IMR-90 (cell line): ENCODE measurements around the gene ZDHHC4. TPM values are rescaled to one million over a fixed set of nuclear protein-coding genes. Genes with fewer than 3 reads are reported as not detected.

ENCODE experiments used
- ATAC-seq: fragments of 200-7000 bp; cut with Tn5 transposase; 2 replicates; pipeline ENCODE4 v1.9.1; 2020; ENCODE audit warnings: low read depth, mild to moderate bottlenecking, moderate library complexity
- BruUV-seq: library from RNA; stranded (reverse); fragments of 400-500 nt; replicated peaks from 2 replicates; lab custom pipeline; 2021; lab: Mats Ljungman, UMichigan
- CTCF ChIA-PET: fragments of 300-600 bp; formaldehyde crosslinking; extraction: SDS; loops from one replicate; lab custom pipeline; 2021; ENCODE audit warnings: antibody characterized with exemption; lab: Yijun Ruan, JAX
- POLR2A ChIA-PET: fragments of 300-600 bp; sonication (Branson Sonifier 250); formaldehyde crosslinking; loops from one replicate; lab custom pipeline; 2022; ENCODE audit warnings: antibody characterized with exemption; ENCODE audit not compliant: unreplicated experiment; lab: Charles Lee
- DNase-seq: peaks from one replicate; pipeline ENCODE4 v3.0.0; 2013
- H2AFZ ChIP-seq: replicated peaks from 2 replicates; pipeline ENCODE3; 2013; ENCODE audit warnings: low read length, mild to moderate bottlenecking; ENCODE audit not compliant: poor library complexity
- H2AK5ac ChIP-seq: 2 replicates; pipeline ENCODE4 v1.6.1; 2013; ENCODE audit warnings: low read depth, low read length, inconsistent platforms
- H2AK9ac ChIP-seq: replicated peaks from 2 replicates; pipeline ENCODE3; 2013; ENCODE audit warnings: mild to moderate bottlenecking, low read depth, low read length, moderate library complexity; ENCODE audit not compliant: poor library complexity
- H2BK120ac ChIP-seq: 2 replicates; pipeline ENCODE4 v1.6.1; 2013; ENCODE audit warnings: low read depth, low read length, inconsistent platforms
- H2BK15ac ChIP-seq: 3 replicates; pipeline ENCODE4 v1.6.1; 2013; ENCODE audit warnings: low read depth, low read length, inconsistent platforms
- H2BK20ac ChIP-seq: 2 replicates; pipeline ENCODE4 v1.6.1; 2013; ENCODE audit warnings: low read depth, mild to moderate bottlenecking, inconsistent platforms, low read length, moderate library complexity
- H2BK5ac ChIP-seq: 2 replicates; pipeline ENCODE4 v1.6.1; 2013; ENCODE audit warnings: mild to moderate bottlenecking, low read depth, low read length, inconsistent platforms; ENCODE audit not compliant: poor library complexity, severe bottlenecking
- H3K14ac ChIP-seq: replicated peaks from 2 replicates; pipeline ENCODE4 v1.6.1; 2013; ENCODE audit warnings: low read depth, low read length, inconsistent platforms
- H3K18ac ChIP-seq: 2 replicates; pipeline ENCODE4 v1.6.1; 2013; ENCODE audit warnings: low read depth, low read length, control low read depth
- H3K23ac ChIP-seq: 2 replicates; pipeline ENCODE4 v1.6.1; 2013; ENCODE audit warnings: low read depth, low read length, inconsistent platforms
- H3K27ac ChIP-seq: 2 replicates; pipeline ENCODE4 v1.5.1; 2013; ENCODE audit warnings: mild to moderate bottlenecking, control low read depth, low read length; ENCODE audit not compliant: insufficient read depth
- H3K27me3 ChIP-seq: 2 replicates; pipeline ENCODE4 v1.6.1; 2013; ENCODE audit warnings: low read length; ENCODE audit not compliant: control insufficient read depth, insufficient read depth
- H3K36me3 ChIP-seq: 2 replicates; pipeline ENCODE4 v1.6.1; 2013; ENCODE audit warnings: low read length, mixed read lengths; ENCODE audit not compliant: control insufficient read depth, insufficient read depth
- H3K4ac ChIP-seq: 2 replicates; pipeline ENCODE4 v1.6.1; 2013; ENCODE audit warnings: low read depth, low read length, inconsistent platforms
- H3K4me1 ChIP-seq: 2 replicates; pipeline ENCODE4 v1.6.1; 2013; ENCODE audit warnings: low read length, mixed read lengths; ENCODE audit not compliant: control insufficient read depth, insufficient read depth
- H3K4me2 ChIP-seq: 2 replicates; pipeline ENCODE4 v1.6.1; 2013; ENCODE audit warnings: low read depth, mild to moderate bottlenecking, control low read depth, low read length, moderate library complexity
- H3K4me3 ChIP-seq: 2 replicates; pipeline ENCODE4 v1.5.1; 2013; ENCODE audit warnings: low read depth, mild to moderate bottlenecking, control low read depth, low read length, moderate library complexity; ENCODE audit not compliant: insufficient read depth
- H3K56ac ChIP-seq: 2 replicates; pipeline ENCODE4 v1.6.1; 2013; ENCODE audit warnings: low read length, inconsistent platforms; ENCODE audit not compliant: insufficient read depth; ENCODE audit errors: extremely low read depth
- H3K79me1 ChIP-seq, 2 experiments: 2 replicates each; pipeline ENCODE4 v1.6.1; 2013; ENCODE audit warnings: low read length in 2 of 2, inconsistent platforms in 1 of 2, low read depth in 1 of 2
- H3K9ac ChIP-seq: 2 replicates; pipeline ENCODE4 v1.6.1; 2013; ENCODE audit warnings: low read depth, low read length, control low read depth
- H3K9me1 ChIP-seq: 2 replicates; pipeline ENCODE4 v1.6.1; 2013; ENCODE audit warnings: low read length, inconsistent platforms; ENCODE audit not compliant: insufficient read depth
- H3K9me3 ChIP-seq: 2 replicates; pipeline ENCODE4 v1.6.1; 2013; ENCODE audit warnings: low read length; ENCODE audit not compliant: control insufficient read depth, insufficient read depth
- H4K20me1 ChIP-seq: 2 replicates; pipeline ENCODE4 v1.6.1; 2013; ENCODE audit warnings: low read length, inconsistent platforms; ENCODE audit not compliant: insufficient read depth
- H4K5ac ChIP-seq: 2 replicates; pipeline ENCODE4 v1.6.1; 2013; ENCODE audit warnings: mild to moderate bottlenecking, low read depth, low read length, control low read depth
- H4K8ac ChIP-seq, 2 experiments: 2 replicates each; pipeline ENCODE4 v1.6.1; 2013; ENCODE audit warnings: low read depth in 2 of 2, low read length in 2 of 2, control low read depth in 1 of 2, inconsistent platforms in 1 of 2
- H4K91ac ChIP-seq: 2 replicates; pipeline ENCODE4 v1.6.1; 2013; ENCODE audit warnings: low read depth, low read length, inconsistent platforms; ENCODE audit not compliant: insufficient read depth
- CEBPB ChIP-seq: IDR thresholded peaks from 2 replicates; pipeline ENCODE4 v1.6.1; 2012; ENCODE audit warnings: low read depth, low read length, improper control_type of control experiment
- CHD1 ChIP-seq: IDR thresholded peaks from 2 replicates; pipeline ENCODE4 v1.6.1; 2012; ENCODE audit warnings: low read depth, low read length, improper control_type of control experiment
- ELK1 ChIP-seq: fragments of 150-350 bp; IDR thresholded peaks from 2 replicates; pipeline ENCODE4 v1.6.1; 2016; ENCODE audit warnings: low read depth, mild to moderate bottlenecking, low read length, moderate library complexity, borderline replicate concordance
- FOS ChIP-seq: fragments of 150-350 bp; IDR thresholded peaks from 2 replicates; pipeline ENCODE4 v1.6.1; 2016; ENCODE audit warnings: low read depth, low read length
- MAFK ChIP-seq: IDR thresholded peaks from 2 replicates; pipeline ENCODE4 v1.6.1; 2012; ENCODE audit warnings: low read depth, low read length, improper control_type of control experiment
- MAZ ChIP-seq: IDR thresholded peaks from 2 replicates; pipeline ENCODE4 v1.6.1; 2012; ENCODE audit warnings: low read depth, mild to moderate bottlenecking, low read length, improper control_type of control experiment, moderate library complexity, borderline replicate concordance
- MXI1 ChIP-seq: IDR thresholded peaks from 2 replicates; pipeline ENCODE4 v1.6.1; 2012; ENCODE audit warnings: low read depth, mild to moderate bottlenecking, low read length, moderate library complexity, borderline replicate concordance
- NFE2L2 ChIP-seq: fragments of 150-350 bp; IDR thresholded peaks from 2 replicates; pipeline ENCODE4 v1.6.1; 2016; ENCODE audit warnings: low read depth, mild to moderate bottlenecking, low read length
- RAD21 ChIP-seq: IDR thresholded peaks from 2 replicates; pipeline ENCODE4 v1.6.1; 2012; ENCODE audit warnings: low read length, improper control_type of control experiment
- RCOR1 ChIP-seq: IDR thresholded peaks from 2 replicates; pipeline ENCODE4 v1.6.1; 2012; ENCODE audit warnings: mild to moderate bottlenecking, low read length, improper control_type of control experiment; ENCODE audit not compliant: insufficient replicate concordance
- RFX5 ChIP-seq: IDR thresholded peaks from 2 replicates; pipeline ENCODE4 v1.8.0; 2012; ENCODE audit warnings: low read depth, mild to moderate bottlenecking, low read length, moderate library complexity
- SMC3 ChIP-seq: fragments of 150-350 bp; IDR thresholded peaks from 2 replicates; pipeline ENCODE4 v1.6.1; 2016; ENCODE audit warnings: low read depth, mild to moderate bottlenecking, antibody characterized with exemption, low read length, moderate library complexity
- USF2 ChIP-seq: fragments of 150-350 bp; IDR thresholded peaks from 2 replicates; pipeline ENCODE4 v1.6.1; 2017; ENCODE audit warnings: mild to moderate bottlenecking, antibody characterized with exemption, low read length, low read depth
- WGBS, 2 experiments: methylation state at CpG; one replicate each; pipeline versions ENCODE4 v1.1.5 to v1.1.7; 2013; ENCODE audit warnings: missing lambda C conversion rate in 2 of 2; ENCODE audit not compliant: insufficient read length in 1 of 2; ENCODE audit errors: extremely low coverage in 2 of 2; 5-methylcytosine and 5-hydroxymethylcytosine counted together
- dilution Hi-C: fragments of 300-500 bp; cut with HindIII; formaldehyde crosslinking; loops from one replicate; pipeline ENCODE4 v1.14.3; 2018; ENCODE audit warnings: low sequenced_read_pairs; ENCODE audit not compliant: unreplicated experiment
- in situ Hi-C: fragments of 300-500 bp; cut with MboI; formaldehyde crosslinking; loops from 3 replicates; pipeline ENCODE4 v1.14.3; 2019; ENCODE audit warnings: low sequenced_read_pairs, inconsistent platforms, mixed read lengths
- intact Hi-C: fragments of 100-400 bp; cut with micrococcal nuclease; formaldehyde crosslinking; loops from 2 replicates; pipeline ENCODE4 v1.10.0; 2022
- polyA plus RNA-seq, 3 experiments: library from polyadenylated mRNA; depleted of rRNA; stranded (reverse); fragments of >200 nt; gene quantifications; 2 replicates each; pipeline ENCODE4 v1.2.3, GENCODE V29; 2012; ENCODE audit warnings: low replicate concordance in 1 of 3
- total RNA-seq: library from RNA; depleted of rRNA; stranded (reverse); fragments of >200 nt; gene quantifications from 2 replicates; pipeline ENCODE4 v1.2.3, GENCODE V29; 2012

ZDHHC4 gene
- total and polyA plus RNA-seq, 2 of the 4 experiments (the other 2 are of a cell fraction) = 43.9 to 58.3 TPM

GRCh38 chr7:6600093-6600492 lies 22.8 kb downstream of the ZDHHC4 start:
- H3K4me1 ChIP-seq = no peaks in the 10 kb centered on the region
- no peaks in the 10 kb centered on the region; the same call in 1 of the 2 replicates for H3K9me1 ChIP-seq
- H3K27ac ChIP-seq = no peak overlapping the region
- H3K27me3 ChIP-seq = no peaks in the 10 kb centered on the region
- no peak overlapping the region for H2BK20ac ChIP-seq
- no peak for ATAC-seq
- no CpG with 5 or more reads among the region's 15 CpGs for WGBS, 2 experiments
- H3K79me1 ChIP-seq = peaks cover 3 to 9% of the 10 kb centered on the region in 2 experiments; a peak in 2 of 4 replicates
- H4K5ac ChIP-seq = no peak overlapping the region
- H2AK9ac ChIP-seq = no peak overlapping the region
- H2AFZ ChIP-seq = no peak overlapping the region
- dilution Hi-C loops (no loop called here), in situ Hi-C loops (no loop called here), intact Hi-C loops (no loop called here)
- no peak overlapping the region for H3K4me2 ChIP-seq
- H4K20me1 ChIP-seq = peaks cover 8% of the 10 kb centered on the region; the same call in 1 of the 2 replicates
- H3K36me3 ChIP-seq = peaks cover 56% of the 10 kb centered on the region
- no peak overlapping the region for H4K8ac ChIP-seq
- no peak overlapping the region for H3K9ac ChIP-seq
- no peak overlapping the region for H3K23ac ChIP-seq
- no peak overlapping the region for H3K4ac ChIP-seq
- no peak for DNase-seq
- no peak overlapping the region for H3K14ac ChIP-seq
- CTCF ChIA-PET = interaction anchor here (1.4 kb wide), 1 partner anchor 84 kb away, joined by 3 read pairs; no protein-coding TSS in a partner anchor
- no peak overlapping the region for H2AK5ac ChIP-seq
- no peak overlapping the region for H2BK5ac ChIP-seq
- TF ChIP-seq RAD21 = no peak
- TF ChIP-seq USF2 = no peak
- TF ChIP-seq ELK1 = no peak
- no peak for TF ChIP-seq FOS
- TF ChIP-seq MAZ = no peak
- no peak for TF ChIP-seq MXI1
- no peak for TF ChIP-seq CEBPB
- no peak for TF ChIP-seq SMC3
- no peak for TF ChIP-seq NFE2L2
- no peak for TF ChIP-seq CHD1
- no peak for TF ChIP-seq RCOR1
- TF ChIP-seq MAFK = no peak
- no peak for TF ChIP-seq RFX5
- no peak overlapping the region for H3K56ac ChIP-seq
- H3K9me3 ChIP-seq = no peaks in the 10 kb centered on the region
- H3K18ac ChIP-seq = no peak overlapping the region
- H2BK15ac ChIP-seq = no peak overlapping the region
- H2BK120ac ChIP-seq = no peak overlapping the region
- no peak overlapping the region for H3K4me3 ChIP-seq
- H4K91ac ChIP-seq = no peak overlapping the region
- POLR2A ChIA-PET = interaction anchor here (0.5 kb wide), 1 partner anchor 16 kb away, joined by 5 read pairs; no protein-coding TSS in a partner anchor
- no TSS peak for BruUV-seq
